ENCODE data around the gene BMPER.

DNA sequence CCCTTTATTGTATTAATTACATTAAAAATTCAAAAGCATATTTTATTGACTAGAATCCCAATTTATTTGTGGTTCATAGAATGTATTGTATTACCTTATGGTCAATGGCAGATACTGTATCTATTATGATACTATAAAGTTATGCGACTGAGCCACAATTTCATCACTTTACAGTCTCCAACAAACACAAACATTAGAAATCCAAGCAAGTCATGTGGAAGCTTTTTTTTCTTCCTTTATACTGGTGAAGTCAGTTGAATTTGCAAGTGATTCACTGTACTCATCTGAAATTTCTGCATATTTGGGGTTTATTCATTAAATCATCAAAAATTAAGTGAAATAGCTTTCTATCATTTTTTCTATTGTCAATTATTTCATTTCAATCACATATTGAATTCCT lies 54.3 kb downstream of the BMPER start:
- TF ChIP-seq, protein P1, sequence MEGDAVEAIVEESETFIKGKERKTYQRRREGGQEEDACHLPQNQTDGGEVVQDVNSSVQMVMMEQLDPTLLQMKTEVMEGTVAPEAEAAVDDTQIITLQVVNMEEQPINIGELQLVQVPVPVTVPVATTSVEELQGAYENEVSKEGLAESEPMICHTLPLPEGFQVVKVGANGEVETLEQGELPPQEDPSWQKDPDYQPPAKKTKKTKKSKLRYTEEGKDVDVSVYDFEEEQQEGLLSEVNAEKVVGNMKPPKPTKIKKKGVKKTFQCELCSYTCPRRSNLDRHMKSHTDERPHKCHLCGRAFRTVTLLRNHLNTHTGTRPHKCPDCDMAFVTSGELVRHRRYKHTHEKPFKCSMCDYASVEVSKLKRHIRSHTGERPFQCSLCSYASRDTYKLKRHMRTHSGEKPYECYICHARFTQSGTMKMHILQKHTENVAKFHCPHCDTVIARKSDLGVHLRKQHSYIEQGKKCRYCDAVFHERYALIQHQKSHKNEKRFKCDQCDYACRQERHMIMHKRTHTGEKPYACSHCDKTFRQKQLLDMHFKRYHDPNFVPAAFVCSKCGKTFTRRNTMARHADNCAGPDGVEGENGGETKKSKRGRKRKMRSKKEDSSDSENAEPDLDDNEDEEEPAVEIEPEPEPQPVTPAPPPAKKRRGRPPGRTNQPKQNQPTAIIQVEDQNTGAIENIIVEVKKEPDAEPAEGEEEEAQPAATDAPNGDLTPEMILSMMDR (IDR thresholded peaks at IDR 0.05): no peak
- no peak for TF ChIP-seq POLR2A (IDR thresholded peaks at IDR 0.05)

All from upper lobe of left lung (tissue), 4 donors.